Stomach smooth muscle (tissue), 2 donors: ENCODE results near the gene MAN1C1.
A peak's percentile ranks its signal among the peaks of the same experiment; 100 is the strongest.
"Not testable (repeated sequence)": the region's sequence is repeated elsewhere in the genome, so short reads cannot be mapped to it uniquely, and the experiment has no call there.

Source experiments
- H3K27ac ChIP-seq: one replicate; pipeline ENCODE4 v1.7.0; 2013; ENCODE audit warnings: mild to moderate bottlenecking, low read length, inconsistent platforms
- H3K27me3 ChIP-seq, 2 donors: one replicate each; pipeline ENCODE4 v1.7.0; 2013; ENCODE audit warnings: low read length in 2 of 2; ENCODE audit not compliant: insufficient read depth in 2 of 2, control insufficient read depth in 1 of 2
- H3K36me3 ChIP-seq, 2 donors: one replicate each; pipeline ENCODE4 v1.7.0; 2013; ENCODE audit warnings: low read length in 2 of 2; ENCODE audit not compliant: control insufficient read depth in 2 of 2, insufficient read depth in 2 of 2
- H3K4me1 ChIP-seq: one replicate; pipeline ENCODE4 v1.7.0; 2013; ENCODE audit warnings: low read length; ENCODE audit not compliant: control insufficient read depth, insufficient read depth
- H3K4me3 ChIP-seq, 2 donors: one replicate each; pipeline ENCODE4 v1.7.0; 2013; ENCODE audit warnings: low read length in 2 of 2
- H3K9ac ChIP-seq, 2 donors: one replicate each; pipeline ENCODE4 v1.7.0; 2013; ENCODE audit warnings: low read length in 2 of 2, mild to moderate bottlenecking in 1 of 2
- H3K9me3 ChIP-seq, 2 donors: one replicate each; pipeline ENCODE4 v1.7.0; 2013; ENCODE audit warnings: low read length in 2 of 2; ENCODE audit not compliant: control insufficient read depth in 2 of 2
- donor health status: healthy.
- donor health status: Pancreatic carcinoma.

The MAN1C1 gene

GRCh38 chr1:25623731-25624130 is 7.1 kb downstream of the MAN1C1 start:
- Histone ChIP-seq H3K4me1 (peaks cover 34% of the 10 kb centered on the region), H3K9me3 (no peaks in the 10 kb centered on the region), H3K27me3 (no peaks in the 10 kb centered on the region), H3K9ac (no peak overlapping the region), H3K4me3 (no peak overlapping the region), H3K36me3 (peaks cover 0 to 2% of the 10 kb centered on the region in 2 donors), H3K27ac (no peak overlapping the region)

GRCh38 chr1:25624156-25624555 is 7.6 kb downstream of the MAN1C1 start:
- no peaks in the 10 kb centered on the region for H3K27me3 ChIP-seq
- H3K4me1 ChIP-seq, result peaks cover 29% of the 10 kb centered on the region
- no peak overlapping the region for H3K4me3 ChIP-seq
- no peak overlapping the region for H3K9ac ChIP-seq
- peaks cover 0 to 2% of the 10 kb centered on the region in 2 donors for H3K36me3 ChIP-seq
- H3K9me3 ChIP-seq, result no peaks in the 10 kb centered on the region
- H3K27ac ChIP-seq, result no peak overlapping the region

- Histone ChIP-seq H3K9ac (no peak overlapping the region), H3K9me3 (no peaks in the 10 kb centered on the region), H3K27ac (no peak overlapping the region)
Observed at GRCh38 chr1:25624604-25625003, 8.0 kb downstream of the MAN1C1 start.

GRCh38 chr1:25626018-25626417 is 9.4 kb downstream of the MAN1C1 start:
- peaks cover 0 to 2% of the 10 kb centered on the region in 2 donors for H3K36me3 ChIP-seq
- H3K27ac ChIP-seq, result no peak overlapping the region
- H3K27me3 ChIP-seq, result no peaks in the 10 kb centered on the region
- no peaks in the 10 kb centered on the region for H3K9me3 ChIP-seq
- H3K9ac ChIP-seq, result no peak overlapping the region
- H3K4me3 ChIP-seq, result no peak overlapping the region
- peaks cover 13% of the 10 kb centered on the region for H3K4me1 ChIP-seq

More at GRCh38 chr1:25624604-25625003, 8.0 kb downstream of the MAN1C1 start:
- no peak overlapping the region for H3K4me3 ChIP-seq
- peaks cover 25% of the 10 kb centered on the region for H3K4me1 ChIP-seq
- no peaks in the 10 kb centered on the region for H3K27me3 ChIP-seq
- peaks cover 0 to 2% of the 10 kb centered on the region in 2 donors for H3K36me3 ChIP-seq

GRCh38 chr1:25628741-25629421 is 12.3 kb downstream of the MAN1C1 start:
- Histone ChIP-seq H3K27ac (no peak overlapping the region), H3K9me3 (no peaks in the 10 kb centered on the region), H3K9ac (no peak overlapping the region), H3K36me3 (peaks cover 0 to 2% of the 10 kb centered on the region in 2 donors), H3K4me3 (no peak overlapping the region), H3K4me1 (no peaks in the 10 kb centered on the region), H3K27me3 (no peaks in the 10 kb centered on the region)

- Histone ChIP-seq H3K36me3 (peaks cover 0 to 2% of the 10 kb centered on the region in 2 donors), H3K4me3 (no peak overlapping the region), H3K4me1 (no peaks in the 10 kb centered on the region), H3K9me3 (no peaks in the 10 kb centered on the region), H3K27ac (no peak overlapping the region), H3K27me3 (no peaks in the 10 kb centered on the region), H3K9ac (no peak overlapping the region)
Observed at GRCh38 chr1:25629836-25630235, 13.2 kb downstream of the MAN1C1 start.

GRCh38 chr1:25631750-25632485 is 15.3 kb downstream of the MAN1C1 start:
- no peaks in the 10 kb centered on the region for H3K36me3 ChIP-seq
- H3K4me1 ChIP-seq, result no peaks in the 10 kb centered on the region
- peak overlapping the region; percentile 31 to 46 for H3K4me3 ChIP-seq
- H3K9me3 ChIP-seq, result no peaks in the 10 kb centered on the region
- no peaks in the 10 kb centered on the region for H3K27me3 ChIP-seq
- peak overlapping the region in 1 of 2 donors; percentile 15 for H3K9ac ChIP-seq
- H3K27ac ChIP-seq, result no peak overlapping the region

- H3K4me1 ChIP-seq, result no peaks in the 10 kb centered on the region
- H3K9ac ChIP-seq, result no peak overlapping the region
- no peaks in the 10 kb centered on the region for H3K27me3 ChIP-seq
- H3K4me3 ChIP-seq, result no peak overlapping the region
- no peaks in the 10 kb centered on the region for H3K9me3 ChIP-seq
- no peaks in the 10 kb centered on the region for H3K36me3 ChIP-seq
- no peak overlapping the region for H3K27ac ChIP-seq
Observed at GRCh38 chr1:25634066-25634465, 17.5 kb downstream of the MAN1C1 start.

GRCh38 chr1:25634896-25635295 is 18.3 kb downstream of the MAN1C1 start:
- Histone ChIP-seq H3K27me3 (no peaks in the 10 kb centered on the region), H3K27ac (no peak overlapping the region), H3K4me3 (no peak overlapping the region)

GRCh38 chr1:25636141-25636540 is 19.6 kb downstream of the MAN1C1 start:
- not testable (repeated sequence) for H3K36me3 ChIP-seq, H3K9ac ChIP-seq, H3K4me1 ChIP-seq, H3K27ac ChIP-seq, H3K4me3 ChIP-seq, H3K27me3 ChIP-seq, H3K9me3 ChIP-seq

More at GRCh38 chr1:25634896-25635295, 18.3 kb downstream of the MAN1C1 start:
- no peaks in the 10 kb centered on the region for H3K4me1 ChIP-seq
- H3K9me3 ChIP-seq, result no peaks in the 10 kb centered on the region
- no peak overlapping the region for H3K9ac ChIP-seq
- H3K36me3 ChIP-seq, result no peaks in the 10 kb centered on the region
